ENCODE results near the gene MYRFL. TPM values are rescaled to one million over a fixed set of nuclear protein-coding genes. Genes with fewer than 3 reads are reported as not detected.
A peak's percentile ranks its signal among the peaks of the same experiment; 100 is the strongest.

MYRFL gene
- total RNA-seq, 1 experiment from 2014 or later, result not detected

DNA sequence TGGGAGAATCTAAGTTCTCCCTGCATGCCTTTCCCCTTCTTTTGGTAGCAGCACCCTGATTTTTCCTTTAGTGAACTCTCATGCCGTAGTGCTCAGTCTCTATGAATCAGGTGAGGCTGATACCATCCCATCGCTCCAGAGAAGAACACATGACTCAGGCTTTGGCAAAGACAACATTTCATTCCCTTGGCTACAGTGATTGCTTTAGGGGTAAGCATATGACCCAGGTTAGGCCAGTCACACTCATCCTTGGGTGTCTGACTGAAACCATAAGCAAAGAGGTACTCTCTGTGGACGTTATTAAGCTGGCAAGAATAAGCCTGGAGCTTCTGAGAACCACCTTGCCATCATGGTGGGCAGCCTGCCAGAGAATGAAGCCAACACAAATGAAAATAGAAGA lies 141.8 kb downstream of the MYRFL start:
- Histone ChIP-seq H3K4me3 (no peak overlapping the region), H3K36me3 (ENCODE audit: low read depth) (no peaks in the 10 kb centered on the region), H3K9me3 (ENCODE audit: insufficient read depth, low read depth) (no peaks in the 10 kb centered on the region), H3K27ac (peak overlapping the region; percentile 81), H2AFZ (peak overlapping the region; percentile 41), H3K79me2 (ENCODE audit: low read depth) (no peaks in the 10 kb centered on the region), H3K4me2 (peak overlapping the region; percentile 17; the same call in 1 of the 2 replicates), H4K20me1 (ENCODE audit: insufficient read depth) (no peaks in the 10 kb centered on the region), H3K27me3 (ENCODE audit: insufficient read depth, low read depth) (no peaks in the 10 kb centered on the region), H3K9me2 (ENCODE audit: insufficient read depth) (no peaks in the 10 kb centered on the region), H3K4me1 (replicated peaks; ENCODE audit: insufficient read depth) (peaks cover 23% of the 10 kb centered on the region), H3F3A (ENCODE audit: insufficient read depth, low read depth) (peaks cover 15% of the 10 kb centered on the region; the same call in 1 of the 2 replicates)
- DNase-seq, result peak; percentile 9 to 57
- TF ChIP-seq CTCF (conservative IDR thresholded peaks at IDR 0.05), result no peak
- TF ChIP-seq EZH2 (IDR thresholded peaks at IDR 0.05; ENCODE audit: low read depth), result no peak
- CTCF ChIA-PET, result no interaction called here
- intact Hi-C loops (cut with micrococcal nuclease; ENCODE audit: unreplicated experiment), result loop anchor here (2.0 kb wide), 1 partner anchor 30 kb away; no protein-coding TSS in a partner anchor
- POLR2A ChIA-PET (ENCODE audit: unreplicated experiment), result no interaction called here
- no TSS peak for BruUV-seq (replicated peaks)

GRCh38 chr12:69969011-69969410 lies 144.0 kb downstream of the MYRFL start:
- Histone ChIP-seq H3F3A (ENCODE audit: insufficient read depth, low read depth) (peaks cover 15% of the 10 kb centered on the region; the same call in 1 of the 2 replicates), H3K27ac (no peak overlapping the region), H3K4me1 (replicated peaks; ENCODE audit: insufficient read depth) (peaks cover 30% of the 10 kb centered on the region), H2AFZ (no peak overlapping the region), H3K4me2 (no peak overlapping the region), H4K20me1 (ENCODE audit: insufficient read depth) (no peaks in the 10 kb centered on the region), H3K79me2 (ENCODE audit: low read depth) (no peaks in the 10 kb centered on the region), H3K36me3 (ENCODE audit: low read depth) (no peaks in the 10 kb centered on the region), H3K27me3 (ENCODE audit: insufficient read depth, low read depth) (no peaks in the 10 kb centered on the region), H3K9me3 (ENCODE audit: insufficient read depth, low read depth) (no peaks in the 10 kb centered on the region), H3K9me2 (ENCODE audit: insufficient read depth) (no peaks in the 10 kb centered on the region), H3K4me3 (no peak overlapping the region)
- ChIA-PET POLR2A (ENCODE audit: unreplicated experiment) (no interaction called here), CTCF (no interaction called here)
- intact Hi-C loops (cut with micrococcal nuclease; ENCODE audit: unreplicated experiment), result no loop called here
- TF ChIP-seq CTCF (conservative IDR thresholded peaks at IDR 0.05), result no peak
- no peak for TF ChIP-seq EZH2 (IDR thresholded peaks at IDR 0.05; ENCODE audit: low read depth)
- BruUV-seq (replicated peaks), result no TSS peak
- DNase-seq, result no peak

GRCh38 chr12:69972136-69972535 lies 147.1 kb downstream of the MYRFL start:
- no peak for DNase-seq
- BruUV-seq (replicated peaks), result no TSS peak
- peaks cover 13% of the 10 kb centered on the region for H3K4me1 ChIP-seq (replicated peaks; ENCODE audit: insufficient read depth)
- H3K4me2 ChIP-seq, result no peak overlapping the region
- ChIA-PET CTCF (no interaction called here), POLR2A (ENCODE audit: unreplicated experiment) (no interaction called here)
- no peaks in the 10 kb centered on the region for H3K9me3 ChIP-seq (ENCODE audit: insufficient read depth, low read depth)
- H3K27me3 ChIP-seq (ENCODE audit: insufficient read depth, low read depth), result no peaks in the 10 kb centered on the region
- intact Hi-C loops (cut with micrococcal nuclease; ENCODE audit: unreplicated experiment), result no loop called here
- no peak overlapping the region for H3K27ac ChIP-seq
- no peaks in the 10 kb centered on the region for H3K36me3 ChIP-seq (ENCODE audit: low read depth)
- H2AFZ ChIP-seq, result no peak overlapping the region
- no peak overlapping the region for H3K4me3 ChIP-seq
- TF ChIP-seq CTCF (conservative IDR thresholded peaks at IDR 0.05) (no peak), EZH2 (IDR thresholded peaks at IDR 0.05; ENCODE audit: low read depth) (no peak)
- H3K9me2 ChIP-seq (ENCODE audit: insufficient read depth), result no peaks in the 10 kb centered on the region
- H3F3A ChIP-seq (ENCODE audit: insufficient read depth, low read depth), result peaks cover 3% of the 10 kb centered on the region; the same call in 1 of the 2 replicates
- no peaks in the 10 kb centered on the region for H3K79me2 ChIP-seq (ENCODE audit: low read depth)
- H4K20me1 ChIP-seq (ENCODE audit: insufficient read depth), result no peaks in the 10 kb centered on the region
